Tibial nerve (tissue), 4 donors: Measurements from ENCODE around the gene UBE3A. TPM values are rescaled to one million over a fixed set of nuclear protein-coding genes. Genes with fewer than 3 reads are reported as not detected.

Experiments
- DNase-seq, 2 donors: peaks; one replicate each; pipeline ENCODE4 v3.0.0-alpha.2; 2019; ENCODE audit warnings: low spot score in 2 of 2
- H3K27ac ChIP-seq, 4 donors: fragments of 200-600 bp; sonication (generic) in 3 of 4; one replicate each; pipeline ENCODE4 v1.5.1; 2017 to 2019; ENCODE audit warnings: mild to moderate bottlenecking in 1 of 4
- H3K27me3 ChIP-seq, 2 donors: fragments of 200-600 bp; sonication (generic) in 1 of 2; one replicate each; pipeline versions ENCODE4 v1.5.1 to v1.6.0; 2017 to 2019
- H3K36me3 ChIP-seq, 3 donors: fragments of 200-600 bp; sonication (generic); one replicate each; pipeline ENCODE4 v1.5.1; 2018 to 2019
- H3K4me1 ChIP-seq, 4 donors: fragments of 200-600 bp; sonication (generic) in 3 of 4; one replicate each; pipeline ENCODE4 v1.5.1; 2017 to 2019
- H3K4me3 ChIP-seq, 4 donors: fragments of 200-600 bp; sonication (generic) in 3 of 4; one replicate each; pipeline ENCODE4 v1.5.1; 2017 to 2019; ENCODE audit warnings: mild to moderate bottlenecking in 1 of 4, moderate library complexity in 1 of 4
- H3K9me3 ChIP-seq, 4 donors: fragments of 200-600 bp; sonication (generic) in 3 of 4; one replicate each; pipeline ENCODE4 v1.5.1; 2017 to 2019
- EP300 ChIP-seq, 2 donors: sonication (generic); formaldehyde crosslinking; IDR thresholded peaks; one replicate each; pipeline ENCODE4 v1.6.1; 2017; ENCODE audit warnings: antibody characterized with exemption in 2 of 2, mild to moderate bottlenecking in 1 of 2
- POLR2A ChIP-seq, 2 donors: fragments of 450-650 bp; IDR thresholded peaks; one replicate each; pipeline ENCODE4 v1.6.1; 2017; ENCODE audit warnings: antibody characterized with exemption in 2 of 2, mild to moderate bottlenecking in 2 of 2, moderate library complexity in 2 of 2
- WGBS, 2 donors: methylation state at CpG; one replicate each; pipeline ENCODE4 v1.1.5; 2018; 5-methylcytosine and 5-hydroxymethylcytosine counted together
- total RNA-seq, 4 donors: library from RNA; depleted of rRNA; stranded (reverse); fragments of >200 nt; gene quantifications; one replicate each; pipeline ENCODE4 v1.1.0, GENCODE V29; 2016
- TF ChIP-seq, protein P1 (sequence below), 5 experiments: fragments of 200-600 bp in 3 of 5; fragments of 450-650 bp in 2 of 5; sonication (generic) in 3 of 5; IDR thresholded peaks; one replicate each; pipeline ENCODE4 v1.5.1; 2016 to 2019; ENCODE audit warnings: antibody characterized with exemption in 5 of 5, mild to moderate bottlenecking in 3 of 5, moderate library complexity in 2 of 5

UBE3A gene
- total RNA-seq, 4 donors from 2014 or later: 63.0 to 83.0 (median 77.1) TPM

DNA sequence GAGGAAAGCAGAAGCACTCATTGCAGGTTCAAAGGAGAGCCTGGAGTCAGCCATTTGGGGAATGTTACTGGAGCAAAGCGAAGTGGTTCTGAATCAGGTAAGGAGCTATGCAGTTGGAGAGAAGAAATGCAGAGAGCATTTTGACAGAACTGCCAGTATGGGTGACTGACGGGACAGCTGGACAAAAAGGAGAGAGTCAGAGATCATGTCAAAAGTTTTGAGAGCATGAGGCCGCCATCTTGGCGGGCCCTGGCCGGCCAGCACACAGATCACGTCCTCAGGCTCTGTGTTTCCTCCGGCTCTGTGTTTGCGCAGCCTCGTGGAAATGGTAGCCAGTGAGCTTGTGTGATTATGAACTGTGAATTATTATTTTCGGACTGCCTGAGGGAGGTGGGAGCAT is 29.8 kb upstream of the UBE3A start:
- H3K27me3 ChIP-seq: no peaks in the 10 kb centered on the region
- DNase-seq: no peak
- no peaks in the 10 kb centered on the region for H3K36me3 ChIP-seq
- no peak overlapping the region for H3K27ac ChIP-seq
- H3K4me1 ChIP-seq: no peaks in the 10 kb centered on the region
- H3K9me3 ChIP-seq: peaks cover 0 to 3% (median 0%) of the 10 kb centered on the region in 4 donors
- H3K4me3 ChIP-seq: no peak overlapping the region
- 93 to 95% methylated on average over 10 of the region's 10 CpGs for WGBS, 2 donors
- no peak for TF ChIP-seq EP300 (IDR thresholded peaks at IDR 0.05)

DNA sequence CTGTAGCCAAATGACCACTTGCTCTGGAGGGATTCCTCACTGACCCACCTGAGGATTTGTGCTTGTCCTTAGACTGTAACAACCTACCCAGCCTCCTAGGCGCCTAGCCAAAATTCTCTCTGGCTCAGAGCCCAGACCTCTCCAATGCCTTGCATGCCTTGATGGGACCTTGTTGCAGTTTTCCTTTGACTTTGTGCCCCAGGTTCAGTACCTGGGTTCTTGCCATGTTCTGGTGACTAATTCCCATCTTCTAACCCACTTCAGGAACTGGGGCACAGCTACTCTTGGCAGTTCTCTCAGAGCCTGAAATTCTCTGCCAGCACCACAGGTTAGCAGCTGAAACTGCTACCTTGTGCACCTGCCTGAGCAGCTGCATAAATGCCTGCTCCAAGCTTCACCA is 27.0 kb upstream of the UBE3A start:
- TF ChIP-seq, protein P1, sequence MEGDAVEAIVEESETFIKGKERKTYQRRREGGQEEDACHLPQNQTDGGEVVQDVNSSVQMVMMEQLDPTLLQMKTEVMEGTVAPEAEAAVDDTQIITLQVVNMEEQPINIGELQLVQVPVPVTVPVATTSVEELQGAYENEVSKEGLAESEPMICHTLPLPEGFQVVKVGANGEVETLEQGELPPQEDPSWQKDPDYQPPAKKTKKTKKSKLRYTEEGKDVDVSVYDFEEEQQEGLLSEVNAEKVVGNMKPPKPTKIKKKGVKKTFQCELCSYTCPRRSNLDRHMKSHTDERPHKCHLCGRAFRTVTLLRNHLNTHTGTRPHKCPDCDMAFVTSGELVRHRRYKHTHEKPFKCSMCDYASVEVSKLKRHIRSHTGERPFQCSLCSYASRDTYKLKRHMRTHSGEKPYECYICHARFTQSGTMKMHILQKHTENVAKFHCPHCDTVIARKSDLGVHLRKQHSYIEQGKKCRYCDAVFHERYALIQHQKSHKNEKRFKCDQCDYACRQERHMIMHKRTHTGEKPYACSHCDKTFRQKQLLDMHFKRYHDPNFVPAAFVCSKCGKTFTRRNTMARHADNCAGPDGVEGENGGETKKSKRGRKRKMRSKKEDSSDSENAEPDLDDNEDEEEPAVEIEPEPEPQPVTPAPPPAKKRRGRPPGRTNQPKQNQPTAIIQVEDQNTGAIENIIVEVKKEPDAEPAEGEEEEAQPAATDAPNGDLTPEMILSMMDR (IDR thresholded peaks at IDR 0.05): no peak
- TF ChIP-seq POLR2A (IDR thresholded peaks at IDR 0.05): no peak
- no peak for TF ChIP-seq EP300 (IDR thresholded peaks at IDR 0.05)
- WGBS, 2 donors: 71 to 77% methylated on average over 1 of the region's 1 CpG
- Histone ChIP-seq H3K36me3 (no peaks in the 10 kb centered on the region), H3K4me3 (no peak overlapping the region), H3K9me3 (peaks cover 0 to 4% (median 0%) of the 10 kb centered on the region in 4 donors), H3K4me1 (no peaks in the 10 kb centered on the region), H3K27me3 (no peaks in the 10 kb centered on the region), H3K27ac (no peak overlapping the region)
- DNase-seq: no peak

DNA sequence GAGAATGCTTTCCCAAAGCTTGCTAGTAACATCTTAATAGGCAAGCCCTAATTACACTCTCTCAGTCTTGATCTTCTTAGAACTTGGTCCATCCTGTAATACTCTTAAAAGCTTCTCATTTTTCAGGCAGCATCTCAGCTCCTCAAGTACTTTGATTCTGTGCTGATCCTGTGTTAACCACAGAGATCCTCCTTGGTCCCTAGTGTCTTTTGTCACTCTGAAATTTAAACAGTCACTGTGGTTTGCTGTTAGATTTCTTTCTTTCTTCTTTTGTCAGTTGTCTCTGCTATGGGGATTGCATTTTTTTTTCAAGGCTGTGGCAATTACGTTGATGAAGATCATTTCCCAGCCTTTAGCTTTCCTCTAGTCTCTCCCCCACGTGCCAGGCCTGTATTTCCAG is 26.0 kb upstream of the UBE3A start:
- Histone ChIP-seq H3K4me3 (no peak overlapping the region), H3K4me1 (no peaks in the 10 kb centered on the region), H3K36me3 (no peaks in the 10 kb centered on the region), H3K27me3 (no peaks in the 10 kb centered on the region), H3K27ac (no peak overlapping the region), H3K9me3 (peaks cover 0 to 6% (median 0%) of the 10 kb centered on the region in 4 donors)
- DNase-seq: no peak
- TF ChIP-seq, protein P1 (IDR thresholded peaks at IDR 0.05): no peak
- TF ChIP-seq EP300 (IDR thresholded peaks at IDR 0.05) (no peak), POLR2A (IDR thresholded peaks at IDR 0.05) (no peak)
- WGBS, 2 donors: 53 to 65% methylated on average over 2 of the region's 2 CpGs

DNA sequence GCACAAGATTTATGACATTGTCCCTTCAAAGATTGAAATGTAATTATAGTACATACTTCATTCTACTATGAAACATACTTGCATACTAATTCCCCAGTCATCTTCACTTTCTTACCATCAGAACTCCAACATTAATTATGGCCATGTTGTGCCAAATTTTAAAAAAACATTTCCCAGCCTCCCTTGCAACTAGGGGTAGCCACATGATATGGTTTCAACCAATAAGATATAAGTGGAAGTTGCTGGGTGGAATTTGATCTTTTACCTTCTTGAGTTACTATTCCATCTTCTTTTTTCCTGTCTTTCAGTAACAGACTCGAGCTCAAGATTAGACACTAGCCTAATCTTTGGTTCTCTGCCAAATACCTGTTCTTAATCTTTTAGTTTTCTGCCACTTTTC is 25.6 kb upstream of the UBE3A start:
- DNase-seq: no peak
- no peak for TF ChIP-seq EP300 (IDR thresholded peaks at IDR 0.05)
- TF ChIP-seq, protein P1 (IDR thresholded peaks at IDR 0.05): no peak
- TF ChIP-seq POLR2A (IDR thresholded peaks at IDR 0.05): no peak
- WGBS, 2 donors: 0% methylated on average over 1 of the region's 1 CpG

DNA sequence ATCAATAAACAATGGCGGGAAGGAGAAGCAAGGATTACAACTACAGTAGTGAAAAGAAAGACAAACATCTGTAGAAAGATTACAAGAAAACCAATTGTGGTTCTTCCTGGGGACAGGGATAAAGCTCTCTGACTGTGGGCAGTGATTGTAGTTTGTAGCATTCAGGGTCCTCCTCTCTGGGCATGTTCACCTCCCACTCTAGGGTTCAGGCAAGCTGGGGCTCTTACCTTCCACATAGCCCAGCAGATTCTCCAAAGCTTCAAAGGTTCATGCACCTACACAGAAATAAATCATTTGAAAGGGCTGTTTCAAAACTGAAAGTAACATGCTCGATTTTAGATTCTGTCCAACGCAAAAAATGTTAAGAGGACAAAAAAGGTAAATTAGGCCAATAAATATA is 17.4 kb upstream of the UBE3A start:
- no peak overlapping the region for H3K27ac ChIP-seq
- H3K9me3 ChIP-seq: peaks cover 0 to 23% (median under 1%) of the 10 kb centered on the region in 4 donors
- DNase-seq: no peak
- no peak overlapping the region for H3K4me3 ChIP-seq
- H3K27me3 ChIP-seq: no peaks in the 10 kb centered on the region
- 79 to 86% methylated on average over 3 of the region's 3 CpGs for WGBS, 2 donors
- H3K4me1 ChIP-seq: no peaks in the 10 kb centered on the region
- TF ChIP-seq, protein P1 (IDR thresholded peaks at IDR 0.05): no peak
- TF ChIP-seq EP300 (IDR thresholded peaks at IDR 0.05) (no peak), POLR2A (IDR thresholded peaks at IDR 0.05) (no peak)
- H3K36me3 ChIP-seq: no peaks in the 10 kb centered on the region

More for the DNA sequence above, 25.6 kb upstream of the UBE3A start:
- no peak overlapping the region for H3K4me3 ChIP-seq
- no peak overlapping the region for H3K27ac ChIP-seq
- H3K9me3 ChIP-seq: peaks cover 0 to 6% (median 0%) of the 10 kb centered on the region in 4 donors
- no peaks in the 10 kb centered on the region for H3K36me3 ChIP-seq
- no peaks in the 10 kb centered on the region for H3K4me1 ChIP-seq
- H3K27me3 ChIP-seq: no peaks in the 10 kb centered on the region

DNA sequence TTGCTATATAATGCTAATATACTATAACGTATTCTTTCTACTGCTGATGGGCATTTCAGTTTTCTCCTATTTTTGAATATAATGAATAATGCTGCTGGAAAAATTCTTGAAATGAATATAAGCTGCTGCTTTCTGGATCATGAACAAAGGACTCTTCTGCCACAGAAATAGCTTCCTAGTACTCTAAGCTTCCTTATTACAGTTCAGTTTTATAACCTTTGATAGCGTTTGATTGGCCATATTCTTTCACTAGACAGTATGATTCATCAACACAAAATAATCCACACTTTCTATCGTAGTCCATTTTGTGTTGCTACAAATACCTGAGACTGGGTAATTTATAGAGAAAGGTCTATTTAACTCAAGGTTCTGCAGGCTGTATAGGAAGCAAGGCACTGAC is 16.4 kb upstream of the UBE3A start:
- no peak for DNase-seq
- no peaks in the 10 kb centered on the region for H3K4me1 ChIP-seq
- no peaks in the 10 kb centered on the region for H3K36me3 ChIP-seq
- 49% methylated on average over 3 of the region's 3 CpGs for WGBS, 2 donors
- H3K27ac ChIP-seq: no peak overlapping the region
- no peak overlapping the region for H3K4me3 ChIP-seq
- peaks cover 0 to 29% (median 3%) of the 10 kb centered on the region in 4 donors for H3K9me3 ChIP-seq
- H3K27me3 ChIP-seq: no peaks in the 10 kb centered on the region
- TF ChIP-seq POLR2A (IDR thresholded peaks at IDR 0.05) (no peak), EP300 (IDR thresholded peaks at IDR 0.05) (no peak)
- TF ChIP-seq, protein P1 (IDR thresholded peaks at IDR 0.05): no peak
